HG02870 (cell line): ENCODE data around the gene RASGRF2.

Experiments used
- ATAC-seq: cut with Tn5 transposase; IDR thresholded peaks from one replicate; pipeline ENCODE4 v1.9.1; 2021; ENCODE audit warnings: mild to moderate bottlenecking, moderate library complexity; ENCODE audit not compliant: unreplicated experiment

The RASGRF2 gene

GRCh38 chr5:80941496-80941895, 18.7 kb upstream of the RASGRF2 start:
- no peak for ATAC-seq

- ATAC-seq: no peak
Measured at GRCh38 chr5:80951366-80951765, 8.8 kb upstream of the RASGRF2 start.

DNA sequence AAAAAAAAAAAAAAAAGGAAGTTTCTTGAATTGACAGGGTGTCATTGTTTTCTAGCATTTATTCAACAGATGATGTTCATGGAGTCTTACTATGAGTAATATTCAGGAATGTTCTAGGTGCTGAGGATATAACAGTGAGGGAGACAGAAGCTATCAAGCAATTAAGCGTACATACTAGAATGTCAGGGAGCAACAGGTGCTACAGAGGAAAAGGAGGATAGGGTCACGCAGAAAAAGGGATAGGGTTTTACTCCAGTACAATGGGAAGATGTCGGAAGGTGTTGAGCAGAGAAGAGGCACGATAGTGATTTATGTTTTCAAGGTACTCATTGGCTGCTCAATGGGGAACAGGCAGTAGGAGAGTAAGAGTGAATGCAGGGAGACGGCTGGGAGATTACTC, 6.6 kb upstream of the RASGRF2 start:
- no peak for ATAC-seq

GRCh38 chr5:80955082-80955590, 5.0 kb upstream of the RASGRF2 start:
- no peak for ATAC-seq

GRCh38 chr5:80956272-80956671, 3.9 kb upstream of the RASGRF2 start:
- no peak for ATAC-seq

DNA sequence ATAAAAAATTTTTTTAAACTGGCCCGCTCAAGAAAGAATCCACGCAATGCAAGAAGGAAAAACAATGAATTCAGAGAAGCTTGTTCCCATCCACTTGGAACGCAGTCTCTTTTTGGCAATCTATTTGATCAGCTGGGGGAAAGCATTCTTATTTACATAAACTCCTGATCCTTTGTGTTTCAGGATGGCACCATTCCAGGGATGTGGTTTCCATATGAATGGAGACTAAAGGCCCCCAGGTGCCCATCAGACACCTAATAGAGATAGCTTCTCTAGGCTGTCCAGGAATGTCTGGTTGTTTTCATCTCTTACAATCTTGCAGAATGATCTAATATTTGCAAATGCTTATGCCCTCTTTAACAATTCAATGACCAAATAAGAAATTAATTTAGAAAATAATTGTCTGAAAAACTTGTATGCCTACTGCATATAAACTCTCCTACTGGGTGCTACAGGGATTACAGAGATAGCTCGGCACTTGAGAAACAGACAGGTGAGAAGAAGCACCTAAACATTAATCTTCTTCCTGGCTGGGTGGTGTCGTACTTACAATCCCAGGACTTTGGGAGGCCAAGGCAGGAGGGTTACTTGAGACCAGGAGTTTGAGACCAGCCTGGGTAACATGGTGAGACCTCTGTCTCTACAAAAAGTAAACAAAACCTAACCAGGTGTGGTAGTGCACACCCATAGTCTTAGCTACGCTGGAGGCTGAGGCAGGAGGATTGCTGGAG, 3.0 kb upstream of the RASGRF2 start:
- no peak for ATAC-seq

- no peak for ATAC-seq
Measured at GRCh38 chr5:80958616-80959015, 1.5 kb upstream of the RASGRF2 start.

GRCh38 chr5:80959138-80959537, 1.0 kb upstream of the RASGRF2 start:
- ATAC-seq: no peak

- ATAC-seq: no peak
Measured at GRCh38 chr5:80960531-80961375, 590 bp downstream of the RASGRF2 start.

- ATAC-seq: no peak
Measured at GRCh38 chr5:80961376-80962281, 1.5 kb downstream of the RASGRF2 start.

GRCh38 chr5:80962630-80963520, 2.7 kb downstream of the RASGRF2 start:
- no peak for ATAC-seq

GRCh38 chr5:80963521-80963895, 3.3 kb downstream of the RASGRF2 start:
- ATAC-seq: no peak

DNA sequence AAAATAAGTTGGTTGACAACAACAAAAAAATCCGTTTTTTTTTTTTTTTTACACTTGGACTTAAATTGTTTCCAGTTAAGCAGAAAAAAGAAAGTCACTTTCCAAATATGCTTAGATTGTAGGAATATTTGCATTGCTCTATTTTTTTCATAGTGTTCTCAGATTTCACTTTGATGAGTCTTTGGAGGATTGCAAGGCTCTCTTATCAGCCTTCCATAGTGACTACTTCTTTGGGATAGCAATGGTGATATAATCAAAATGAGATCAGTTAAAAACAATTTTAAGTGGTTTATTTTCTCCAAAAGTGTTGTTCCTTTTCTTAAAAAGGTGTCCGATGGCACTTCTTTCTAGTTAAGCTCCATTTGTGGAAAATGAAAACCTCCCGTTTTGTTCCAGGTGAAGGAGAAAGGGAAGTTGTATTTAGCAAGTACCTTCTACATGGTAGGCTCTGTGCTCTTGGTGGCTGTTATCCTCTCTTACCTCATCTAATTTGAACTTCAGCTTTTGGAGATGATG, 3.9 kb downstream of the RASGRF2 start:
- no peak for ATAC-seq

- no peak for ATAC-seq
Measured at GRCh38 chr5:80964491-80964890, 4.3 kb downstream of the RASGRF2 start.

GRCh38 chr5:80964919-80965318, 4.8 kb downstream of the RASGRF2 start:
- no peak for ATAC-seq

DNA sequence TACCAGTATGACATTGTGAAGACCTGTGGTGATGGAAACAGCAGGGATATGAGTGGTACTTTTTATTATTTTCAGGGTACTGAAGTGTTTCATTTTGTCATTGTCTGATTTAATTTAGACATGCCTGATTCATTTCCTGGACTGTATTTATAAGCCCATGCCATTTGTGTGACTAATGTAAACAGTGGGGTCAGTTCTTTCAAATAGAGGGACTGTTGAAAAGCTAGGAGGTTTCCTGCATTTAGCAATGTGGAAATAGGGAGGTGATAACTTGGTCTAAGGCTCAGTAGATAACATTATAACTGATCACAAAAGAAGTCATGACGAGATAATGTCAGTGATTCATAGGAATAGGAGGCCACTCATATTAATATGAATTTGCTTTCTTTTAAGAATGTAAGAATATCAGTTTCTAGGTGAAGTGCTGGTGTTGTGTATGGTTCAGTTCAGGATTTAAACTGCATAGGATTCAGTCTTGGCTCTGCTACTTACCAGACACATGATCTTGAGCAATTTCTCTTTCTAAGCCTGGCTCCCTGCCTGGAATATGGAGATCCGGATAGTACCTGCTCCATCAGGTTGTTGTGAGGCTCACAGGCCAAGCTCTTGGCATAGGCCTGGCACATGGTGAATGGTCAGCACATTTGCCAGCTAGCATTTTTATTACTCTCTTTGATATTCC, 7.5 kb downstream of the RASGRF2 start:
- no peak for ATAC-seq

DNA sequence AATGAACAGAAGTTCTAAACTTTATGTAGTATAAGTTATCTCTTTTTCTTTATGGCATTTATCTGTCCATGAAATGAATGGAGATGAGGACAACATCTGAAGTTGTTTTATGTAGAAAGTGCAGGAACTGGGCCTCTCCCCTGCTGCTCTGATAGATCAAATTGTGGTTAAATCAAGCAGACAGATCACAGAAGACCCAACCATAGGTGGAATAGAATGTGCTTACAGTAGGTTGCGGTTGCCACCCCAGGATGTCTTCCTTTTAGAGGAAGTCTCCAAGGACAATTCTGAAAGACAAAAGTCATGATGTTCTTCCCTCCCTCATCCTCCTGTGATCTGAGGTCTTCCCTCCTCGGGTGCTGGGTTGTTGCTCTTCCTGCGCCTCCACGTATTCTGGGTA, 12.9 kb downstream of the RASGRF2 start:
- ATAC-seq: no peak

DNA sequence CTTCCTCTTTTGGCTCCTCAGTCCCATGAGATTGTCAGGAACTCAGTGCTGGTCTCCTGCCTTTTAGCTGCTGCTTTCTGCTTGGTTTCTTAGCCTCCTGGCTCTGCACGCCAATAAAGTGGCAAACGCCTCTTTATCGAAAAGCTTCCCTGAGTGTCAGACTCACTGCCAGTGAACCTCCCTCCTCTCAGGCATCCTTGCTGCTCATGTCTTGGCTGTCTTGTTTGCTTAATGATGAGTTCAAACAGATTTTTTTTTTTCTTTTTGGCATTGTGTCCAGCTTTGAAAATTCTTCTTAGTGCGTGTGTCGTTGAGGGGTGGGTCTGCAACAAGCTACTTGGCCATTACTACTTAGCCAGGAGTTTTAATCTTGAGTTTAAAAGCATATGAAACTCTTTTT, 14.9 kb downstream of the RASGRF2 start:
- no peak for ATAC-seq

- ATAC-seq: no peak
Measured at GRCh38 chr5:80976985-80977384, 16.8 kb downstream of the RASGRF2 start.
